Measurements from ENCODE around the gene MTHFD2L. TPM values are rescaled to one million over a fixed set of nuclear protein-coding genes. Genes with fewer than 3 reads are reported as not detected.

MTHFD2L gene
- total and polyA plus RNA-seq, 4 donors: 7.1 to 13.8 (median 13.0) TPM

- Histone ChIP-seq H3K27me3 (ENCODE audit: control insufficient read depth in 1 of 2, insufficient read depth in 2 of 2, low read length in 1 of 2) (no peaks in the 10 kb centered on the region), H3K27ac (ENCODE audit: low read depth in 1 of 2, low read length in 2 of 2) (no peak overlapping the region), H3K4me1 (ENCODE audit: control insufficient read depth in 1 of 2, insufficient read depth in 2 of 2, low read length in 2 of 2) (no peaks in the 10 kb centered on the region), H3K4me3 (ENCODE audit: low read length in 2 of 2) (no peak overlapping the region), H3K36me3 (ENCODE audit: control insufficient read depth in 1 of 2, insufficient read depth in 2 of 2, low read length in 1 of 2) (no peaks in the 10 kb centered on the region), H3K9me3 (ENCODE audit: control insufficient read depth, low read length) (no peaks in the 10 kb centered on the region)
- intact Hi-C loops (cut with DNase I): no loop called here
- ATAC-seq (ENCODE audit: low FRiP score): no peak
- DNase-seq: no peak
- WGBS, 2 donors: 91 to 92% methylated on average over 2 of the region's 2 CpGs
These were observed 125.7 kb downstream of the MTHFD2L start for GRCh38 chr4:74283614-74284013.

GRCh38 chr4:74284053-74284452 lies 126.1 kb downstream of the MTHFD2L start:
- intact Hi-C loops (cut with DNase I): no loop called here
- DNase-seq: no peak
- H3K4me3 ChIP-seq (ENCODE audit: low read length in 2 of 2): no peak overlapping the region
- H3K9me3 ChIP-seq (ENCODE audit: control insufficient read depth, low read length): no peaks in the 10 kb centered on the region
- no peak for ATAC-seq (ENCODE audit: low FRiP score)
- no peaks in the 10 kb centered on the region for H3K4me1 ChIP-seq (ENCODE audit: control insufficient read depth in 1 of 2, insufficient read depth in 2 of 2, low read length in 2 of 2)
- H3K27me3 ChIP-seq (ENCODE audit: control insufficient read depth in 1 of 2, insufficient read depth in 2 of 2, low read length in 1 of 2): no peaks in the 10 kb centered on the region
- WGBS, 2 donors: 59 to 61% methylated on average over 3 of the region's 3 CpGs
- H3K27ac ChIP-seq (ENCODE audit: low read depth in 1 of 2, low read length in 2 of 2): no peak overlapping the region
- no peaks in the 10 kb centered on the region for H3K36me3 ChIP-seq (ENCODE audit: control insufficient read depth in 1 of 2, insufficient read depth in 2 of 2, low read length in 1 of 2)

- intact Hi-C loops (cut with DNase I): no loop called here
These were observed 129.2 kb downstream of the MTHFD2L start for GRCh38 chr4:74287164-74287563.

DNA sequence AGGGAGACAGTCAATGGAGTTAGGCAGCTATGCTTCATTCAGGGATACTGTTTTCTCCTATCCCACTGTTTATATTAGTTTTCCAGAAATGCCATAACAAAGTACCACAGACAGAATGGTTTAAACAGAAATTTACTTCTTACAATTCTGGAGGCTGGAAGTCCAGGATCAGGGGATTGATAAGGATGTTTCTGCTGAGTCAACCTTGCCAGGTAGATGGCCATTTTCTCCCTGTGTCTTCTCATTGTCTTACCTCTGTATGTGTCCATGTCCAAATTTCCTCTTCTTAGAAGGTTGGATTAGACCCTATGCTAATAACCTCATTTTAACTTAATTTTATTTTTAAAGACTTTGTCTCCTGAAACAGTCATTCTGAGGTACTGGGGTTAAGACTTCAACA lies 129.9 kb downstream of the MTHFD2L start:
- Histone ChIP-seq H3K4me1 (ENCODE audit: control insufficient read depth in 1 of 2, insufficient read depth in 2 of 2, low read length in 2 of 2) (no peaks in the 10 kb centered on the region), H3K27ac (ENCODE audit: low read depth in 1 of 2, low read length in 2 of 2) (no peak overlapping the region), H3K36me3 (ENCODE audit: control insufficient read depth in 1 of 2, insufficient read depth in 2 of 2, low read length in 1 of 2) (no peaks in the 10 kb centered on the region), H3K9me3 (ENCODE audit: control insufficient read depth, low read length) (no peaks in the 10 kb centered on the region), H3K4me3 (ENCODE audit: low read length in 2 of 2) (no peak overlapping the region), H3K27me3 (ENCODE audit: control insufficient read depth in 1 of 2, insufficient read depth in 2 of 2, low read length in 1 of 2) (no peaks in the 10 kb centered on the region)
- DNase-seq (no peak), ATAC-seq (ENCODE audit: low FRiP score) (no peak)
- intact Hi-C loops (cut with DNase I): no loop called here

More at GRCh38 chr4:74287164-74287563, 129.2 kb downstream of the MTHFD2L start:
- no peaks in the 10 kb centered on the region for H3K9me3 ChIP-seq (ENCODE audit: control insufficient read depth, low read length)
- no peaks in the 10 kb centered on the region for H3K36me3 ChIP-seq (ENCODE audit: control insufficient read depth in 1 of 2, insufficient read depth in 2 of 2, low read length in 1 of 2)
- ATAC-seq (ENCODE audit: low FRiP score) (no peak), DNase-seq (no peak)
- no peak overlapping the region for H3K4me3 ChIP-seq (ENCODE audit: low read length in 2 of 2)
- no peaks in the 10 kb centered on the region for H3K4me1 ChIP-seq (ENCODE audit: control insufficient read depth in 1 of 2, insufficient read depth in 2 of 2, low read length in 2 of 2)
- H3K27me3 ChIP-seq (ENCODE audit: control insufficient read depth in 1 of 2, insufficient read depth in 2 of 2, low read length in 1 of 2): no peaks in the 10 kb centered on the region
- 92 to 96% methylated on average over 1 of the region's 1 CpG for WGBS, 2 donors
- no peak overlapping the region for H3K27ac ChIP-seq (ENCODE audit: low read depth in 1 of 2, low read length in 2 of 2)

DNA sequence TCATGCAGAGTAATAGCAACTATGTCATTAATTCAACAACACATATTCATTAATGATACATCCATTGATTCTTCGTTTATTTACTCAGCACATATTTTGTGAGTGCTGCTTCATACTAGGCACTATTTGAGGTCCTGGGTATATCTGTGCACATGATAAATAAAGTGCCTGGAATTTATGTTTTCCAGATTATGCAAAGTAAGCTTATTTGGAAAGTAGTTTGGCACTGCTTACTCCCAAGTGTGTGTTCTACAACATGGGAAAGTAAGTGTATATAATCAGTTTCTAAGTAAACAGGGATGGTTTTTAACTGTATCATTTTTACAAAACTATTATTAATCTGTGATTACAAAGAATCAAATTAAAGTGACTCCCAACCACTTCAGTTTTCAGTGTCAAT lies 133.6 kb downstream of the MTHFD2L start:
- no peak overlapping the region for H3K27ac ChIP-seq (ENCODE audit: low read depth in 1 of 2, low read length in 2 of 2)
- H3K9me3 ChIP-seq (ENCODE audit: control insufficient read depth, low read length): no peaks in the 10 kb centered on the region
- H3K4me1 ChIP-seq (ENCODE audit: control insufficient read depth in 1 of 2, insufficient read depth in 2 of 2, low read length in 2 of 2): no peaks in the 10 kb centered on the region
- H3K4me3 ChIP-seq (ENCODE audit: low read length in 2 of 2): no peak overlapping the region
- intact Hi-C loops (cut with DNase I): no loop called here
- no peak for DNase-seq
- 94 to 100% methylated on average over 1 of the region's 1 CpG for WGBS, 2 donors
- no peaks in the 10 kb centered on the region for H3K36me3 ChIP-seq (ENCODE audit: control insufficient read depth in 1 of 2, insufficient read depth in 2 of 2, low read length in 1 of 2)
- no peak for ATAC-seq (ENCODE audit: low FRiP score)
- H3K27me3 ChIP-seq (ENCODE audit: control insufficient read depth in 1 of 2, insufficient read depth in 2 of 2, low read length in 1 of 2): no peaks in the 10 kb centered on the region

GRCh38 chr4:74292111-74292870 lies 134.4 kb downstream of the MTHFD2L start:
- ATAC-seq (ENCODE audit: low FRiP score) (no peak), DNase-seq (no peak)
- Histone ChIP-seq H3K36me3 (ENCODE audit: control insufficient read depth in 1 of 2, insufficient read depth in 2 of 2, low read length in 1 of 2) (no peaks in the 10 kb centered on the region), H3K4me3 (ENCODE audit: low read length in 2 of 2) (no peak overlapping the region), H3K9me3 (ENCODE audit: control insufficient read depth, low read length) (no peaks in the 10 kb centered on the region), H3K4me1 (ENCODE audit: control insufficient read depth in 1 of 2, insufficient read depth in 2 of 2, low read length in 2 of 2) (no peaks in the 10 kb centered on the region), H3K27me3 (ENCODE audit: control insufficient read depth in 1 of 2, insufficient read depth in 2 of 2, low read length in 1 of 2) (no peaks in the 10 kb centered on the region), H3K27ac (ENCODE audit: low read depth in 1 of 2, low read length in 2 of 2) (no peak overlapping the region)
- intact Hi-C loops (cut with DNase I): no loop called here

GRCh38 chr4:74293558-74293957 lies 135.6 kb downstream of the MTHFD2L start:
- Histone ChIP-seq H3K4me1 (ENCODE audit: control insufficient read depth in 1 of 2, insufficient read depth in 2 of 2, low read length in 2 of 2) (no peaks in the 10 kb centered on the region), H3K36me3 (ENCODE audit: control insufficient read depth in 1 of 2, insufficient read depth in 2 of 2, low read length in 1 of 2) (no peaks in the 10 kb centered on the region), H3K9me3 (ENCODE audit: control insufficient read depth, low read length) (no peaks in the 10 kb centered on the region), H3K4me3 (ENCODE audit: low read length in 2 of 2) (no peak overlapping the region), H3K27me3 (ENCODE audit: control insufficient read depth in 1 of 2, insufficient read depth in 2 of 2, low read length in 1 of 2) (no peaks in the 10 kb centered on the region), H3K27ac (ENCODE audit: low read depth in 1 of 2, low read length in 2 of 2) (no peak overlapping the region)
- ATAC-seq (ENCODE audit: low FRiP score) (no peak), DNase-seq (no peak)
- whole genome bisulfite sequencing, 2 donors: 87 to 89% methylated on average over 2 of the region's 2 CpGs
- intact Hi-C loops (cut with DNase I): no loop called here

GRCh38 chr4:74294681-74295080 lies 136.8 kb downstream of the MTHFD2L start:
- intact Hi-C loops (cut with DNase I): no loop called here
- 83 to 92% methylated on average over 1 of the region's 1 CpG for WGBS, 2 donors

DNA sequence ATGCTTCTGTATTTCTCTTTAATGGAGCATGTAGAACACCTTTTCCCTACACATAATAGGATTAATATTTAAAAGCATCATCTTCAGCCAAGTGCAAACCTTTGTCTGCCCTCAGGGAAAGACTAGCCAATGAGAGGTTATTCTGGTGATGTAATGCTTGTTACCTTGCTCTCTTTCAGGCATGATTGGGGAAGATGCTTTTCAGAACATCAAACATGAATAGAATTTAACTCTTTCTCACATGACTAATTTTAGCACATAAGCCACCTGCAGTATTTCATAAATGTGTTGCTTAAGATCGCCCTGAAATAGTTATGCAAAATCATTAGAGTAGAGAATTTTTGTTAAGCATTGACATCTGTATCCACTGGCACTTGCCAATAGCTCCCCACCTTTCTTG lies 139.6 kb downstream of the MTHFD2L start:
- H3K27me3 ChIP-seq (ENCODE audit: control insufficient read depth in 1 of 2, insufficient read depth in 2 of 2, low read length in 1 of 2): no peaks in the 10 kb centered on the region
- no peak for DNase-seq
- H3K4me3 ChIP-seq (ENCODE audit: low read length in 2 of 2): no peak overlapping the region
- ATAC-seq (ENCODE audit: low FRiP score): no peak
- H3K27ac ChIP-seq (ENCODE audit: low read depth in 1 of 2, low read length in 2 of 2): no peak overlapping the region
- WGBS, 2 donors: 74 to 78% methylated on average over 1 of the region's 1 CpG
- intact Hi-C loops (cut with DNase I): no loop called here
- no peaks in the 10 kb centered on the region for H3K9me3 ChIP-seq (ENCODE audit: control insufficient read depth, low read length)
- H3K36me3 ChIP-seq (ENCODE audit: control insufficient read depth in 1 of 2, insufficient read depth in 2 of 2, low read length in 1 of 2): no peaks in the 10 kb centered on the region
- no peaks in the 10 kb centered on the region for H3K4me1 ChIP-seq (ENCODE audit: control insufficient read depth in 1 of 2, insufficient read depth in 2 of 2, low read length in 2 of 2)

More at GRCh38 chr4:74294681-74295080, 136.8 kb downstream of the MTHFD2L start:
- Histone ChIP-seq H3K27me3 (ENCODE audit: control insufficient read depth in 1 of 2, insufficient read depth in 2 of 2, low read length in 1 of 2) (no peaks in the 10 kb centered on the region), H3K36me3 (ENCODE audit: control insufficient read depth in 1 of 2, insufficient read depth in 2 of 2, low read length in 1 of 2) (no peaks in the 10 kb centered on the region), H3K4me1 (ENCODE audit: control insufficient read depth in 1 of 2, insufficient read depth in 2 of 2, low read length in 2 of 2) (no peaks in the 10 kb centered on the region), H3K4me3 (ENCODE audit: low read length in 2 of 2) (no peak overlapping the region), H3K9me3 (ENCODE audit: control insufficient read depth, low read length) (no peaks in the 10 kb centered on the region), H3K27ac (ENCODE audit: low read depth in 1 of 2, low read length in 2 of 2) (no peak overlapping the region)
- no peak for DNase-seq
- no peak for ATAC-seq (ENCODE audit: low FRiP score)
